ENCODE data around the gene ZBTB20. TPM values are rescaled to one million over a fixed set of nuclear protein-coding genes. Genes with fewer than 3 reads are reported as not detected.

Gene ZBTB20
- total and polyA plus RNA-seq, 10 of the 15 experiments (the other 5 are each of a cell fraction or from before 2014, with no cell fraction given), result 0.20 to 5.5 (median 2.2) TPM

DNA sequence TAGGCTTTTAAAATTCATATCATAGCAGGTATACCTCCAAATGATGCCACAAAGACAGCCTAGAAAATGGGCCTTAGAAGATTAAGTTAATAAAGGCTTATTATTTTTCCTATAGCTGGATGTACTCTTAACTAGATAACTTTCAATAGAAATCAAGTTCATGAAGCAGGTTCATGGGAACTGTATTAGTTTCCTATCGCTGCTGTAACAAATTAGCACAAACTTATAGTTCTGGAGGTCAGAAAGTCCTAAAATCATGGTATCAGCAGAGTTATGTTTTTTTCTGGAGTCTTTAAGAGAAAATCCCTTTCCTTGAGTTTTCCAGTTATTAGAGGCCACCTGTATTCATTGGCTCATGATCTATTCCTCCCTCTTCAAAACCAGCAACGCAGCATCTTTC is 583.4 kb downstream of the ZBTB20 start:
- H3K9me3 ChIP-seq (replicated peaks; ENCODE audit: control insufficient read depth, insufficient read depth, low read length), result no peaks in the 10 kb centered on the region
- ChIA-PET SMC1A (ENCODE audit: uncharacterized antibody, unreplicated experiment) (interaction anchor here (1.7 kb wide), 1 partner anchor 20 kb away, joined by 7 read pairs; no protein-coding TSS in a partner anchor), POLR2A (no interaction called here), CTCF (no interaction called here), RAD21 (ENCODE audit: unreplicated experiment) (no interaction called here)
- in situ Hi-C loops (cut with MboI), result no loop called here
- no peak overlapping the region for H3K4me3 ChIP-seq
- no peak overlapping the region for H3K27ac ChIP-seq (ENCODE audit: control insufficient read depth, insufficient read depth)
- H3K36me3 ChIP-seq (ENCODE audit: control insufficient read depth in 2 of 2, insufficient read depth in 2 of 2, low read length in 1 of 2), result no peaks in the 10 kb centered on the region
- intact Hi-C loops (cut with micrococcal nuclease; ENCODE audit: unreplicated experiment), result no loop called here
- ATAC-seq (no peak), FAIRE-seq (no peak), DNase-seq (ENCODE audit: low read depth, low spot score) (no peak)
- WGBS (ENCODE audit: insufficient coverage, insufficient replicate concordance, low lambda C conversion rate, missing lambda C conversion rate), result 98% methylated on average over 2 of the region's 2 CpGs
- H3K9ac ChIP-seq (ENCODE audit: control insufficient read depth, insufficient read depth, low read length), result no peak overlapping the region
- peaks cover 7% of the 10 kb centered on the region for H3K4me1 ChIP-seq (ENCODE audit: control insufficient read depth, insufficient read depth, low read length)
- H2AFZ ChIP-seq (ENCODE audit: control insufficient read depth, low read depth, low read length), result no peak overlapping the region
- no peaks in the 10 kb centered on the region for H3K79me2 ChIP-seq (ENCODE audit: control insufficient read depth, insufficient read depth, low read length)
- H3K27me3 ChIP-seq (replicated peaks in 1 of 2; ENCODE audit: control insufficient read depth in 2 of 2, insufficient read depth in 2 of 2, low read length in 1 of 2), result no peaks in the 10 kb centered on the region
- BruUV-seq (replicated peaks), result no TSS peak
- H3K4me2 ChIP-seq (ENCODE audit: control insufficient read depth, insufficient read depth), result no peak overlapping the region
- TF ChIP-seq SUPT20H (IDR thresholded peaks at IDR 0.05; ENCODE audit: borderline replicate concordance, control insufficient read depth, low read depth, low read length) (no peak), ASH2L (IDR thresholded peaks at IDR 0.05; ENCODE audit: borderline replicate concordance, low read depth) (no peak), PML (IDR thresholded peaks at IDR 0.05; ENCODE audit: low read length) (no peak), HDAC6 (IDR thresholded peaks at IDR 0.05; ENCODE audit: unreplicated experiment) (no peak), POU2F2 (IDR thresholded peaks at IDR 0.05; ENCODE audit: borderline replicate concordance, low read depth, low read length) (no peak), SIN3A (IDR thresholded peaks at IDR 0.05; ENCODE audit: low read depth, low read length) (no peak), YY1 (IDR thresholded peaks at IDR 0.05; ENCODE audit: low read depth, low read length) (no peak), TBL1XR1 (IDR thresholded peaks at IDR 0.05; ENCODE audit: low read depth, low read length) (no peak), CREB1 (IDR thresholded peaks at IDR 0.05; ENCODE audit: low read depth) (no peak), CBX3 (IDR thresholded peaks at IDR 0.05; ENCODE audit: borderline replicate concordance, low read depth) (no peak)
- TF ChIP-seq, protein P1, sequence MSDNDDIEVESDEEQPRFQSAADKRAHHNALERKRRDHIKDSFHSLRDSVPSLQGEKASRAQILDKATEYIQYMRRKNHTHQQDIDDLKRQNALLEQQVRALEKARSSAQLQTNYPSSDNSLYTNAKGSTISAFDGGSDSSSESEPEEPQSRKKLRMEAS (IDR thresholded peaks at IDR 0.05; ENCODE audit: low read depth, low read length), result no peak
- TF ChIP-seq, protein P2, sequence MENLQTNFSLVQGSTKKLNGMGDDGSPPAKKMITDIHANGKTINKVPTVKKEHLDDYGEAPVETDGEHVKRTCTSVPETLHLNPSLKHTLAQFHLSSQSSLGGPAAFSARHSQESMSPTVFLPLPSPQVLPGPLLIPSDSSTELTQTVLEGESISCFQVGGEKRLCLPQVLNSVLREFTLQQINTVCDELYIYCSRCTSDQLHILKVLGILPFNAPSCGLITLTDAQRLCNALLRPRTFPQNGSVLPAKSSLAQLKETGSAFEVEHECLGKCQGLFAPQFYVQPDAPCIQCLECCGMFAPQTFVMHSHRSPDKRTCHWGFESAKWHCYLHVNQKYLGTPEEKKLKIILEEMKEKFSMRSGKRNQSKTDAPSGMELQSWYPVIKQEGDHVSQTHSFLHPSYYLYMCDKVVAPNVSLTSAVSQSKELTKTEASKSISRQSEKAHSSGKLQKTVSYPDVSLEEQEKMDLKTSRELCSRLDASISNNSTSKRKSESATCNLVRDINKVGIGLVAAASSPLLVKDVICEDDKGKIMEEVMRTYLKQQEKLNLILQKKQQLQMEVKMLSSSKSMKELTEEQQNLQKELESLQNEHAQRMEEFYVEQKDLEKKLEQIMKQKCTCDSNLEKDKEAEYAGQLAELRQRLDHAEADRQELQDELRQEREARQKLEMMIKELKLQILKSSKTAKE (IDR thresholded peaks at IDR 0.05; ENCODE audit: low read depth, poor library complexity, severe bottlenecking), result no peak
- TF ChIP-seq, protein P3, sequence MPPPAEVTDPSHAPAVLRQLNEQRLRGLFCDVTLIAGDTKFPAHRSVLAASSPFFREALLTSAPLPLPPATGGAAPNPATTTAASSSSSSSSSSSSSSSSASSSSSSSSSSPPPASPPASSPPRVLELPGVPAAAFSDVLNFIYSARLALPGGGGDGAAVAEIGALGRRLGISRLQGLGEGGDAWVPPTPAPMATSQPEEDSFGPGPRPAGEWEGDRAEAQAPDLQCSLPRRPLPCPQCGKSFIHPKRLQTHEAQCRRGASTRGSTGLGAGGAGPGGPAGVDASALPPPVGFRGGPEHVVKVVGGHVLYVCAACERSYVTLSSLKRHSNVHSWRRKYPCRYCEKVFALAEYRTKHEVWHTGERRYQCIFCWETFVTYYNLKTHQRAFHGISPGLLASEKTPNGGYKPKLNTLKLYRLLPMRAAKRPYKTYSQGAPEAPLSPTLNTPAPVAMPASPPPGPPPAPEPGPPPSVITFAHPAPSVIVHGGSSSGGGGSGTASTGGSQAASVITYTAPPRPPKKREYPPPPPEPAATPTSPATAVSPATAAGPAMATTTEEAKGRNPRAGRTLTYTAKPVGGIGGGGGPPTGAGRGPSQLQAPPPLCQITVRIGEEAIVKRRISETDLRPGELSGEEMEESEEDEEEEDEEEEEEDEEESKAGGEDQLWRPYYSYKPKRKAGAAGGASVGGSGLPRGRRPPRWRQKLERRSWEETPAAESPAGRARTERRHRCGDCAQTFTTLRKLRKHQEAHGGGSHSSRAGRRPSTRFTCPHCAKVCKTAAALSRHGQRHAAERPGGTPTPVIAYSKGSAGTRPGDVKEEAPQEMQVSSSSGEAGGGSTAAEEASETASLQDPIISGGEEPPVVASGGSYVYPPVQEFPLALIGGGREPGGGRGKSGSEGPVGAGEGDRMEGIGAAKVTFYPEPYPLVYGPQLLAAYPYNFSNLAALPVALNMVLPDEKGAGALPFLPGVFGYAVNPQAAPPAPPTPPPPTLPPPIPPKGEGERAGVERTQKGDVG (CRISPR knock-in tag; IDR thresholded peaks at IDR 0.05), result no peak
- H4K20me1 ChIP-seq (ENCODE audit: control insufficient read depth, insufficient read depth), result no peaks in the 10 kb centered on the region
